Activated T-cell treated with anti-CD3 and anti-CD28 coated beads, Interleukin-2, amount 50 U/mL, for 4 hours (primary cell): ENCODE results near the gene SLC22A16. TPM values are rescaled to one million over a fixed set of nuclear protein-coding genes. Genes with fewer than 3 reads are reported as not detected.

ENCODE experiments used
- ATAC-seq, 2 donors: fragments of 200-7000 bp; cut with Tn5 transposase; one replicate each; pipeline ENCODE4 v1.10.0; 2021
- DNase-seq: peaks from one replicate; pipeline ENCODE4 v3.0.0-alpha.2; 2020
- H3K27me3 Mint-ChIP-seq: one replicate; pipeline ENCODE4 v1.8.0; 2021; ENCODE audit warnings: low read depth, mixed read lengths
- H3K36me3 Mint-ChIP-seq: one replicate; pipeline ENCODE4 v1.8.0; 2022; ENCODE audit warnings: mixed read lengths; ENCODE audit not compliant: insufficient read depth
- H3K4me1 Mint-ChIP-seq: one replicate; pipeline ENCODE4 v1.8.0; 2021; ENCODE audit warnings: low read depth, mixed read lengths
- H3K4me3 Mint-ChIP-seq: one replicate; pipeline ENCODE4 v1.8.0; 2021; ENCODE audit warnings: mild to moderate bottlenecking, moderate library complexity, mixed read lengths
- H3K9me3 Mint-ChIP-seq: one replicate; pipeline ENCODE4 v1.8.0; 2021; ENCODE audit warnings: mixed read lengths
- total RNA-seq, 3 donors: library from RNA; stranded (reverse); gene quantifications; one replicate each; pipeline ENCODE4 v1.2.1, GENCODE V29; 2021

The SLC22A16 gene
- total RNA-seq, 3 donors from 2014 or later: not detected

DNA sequence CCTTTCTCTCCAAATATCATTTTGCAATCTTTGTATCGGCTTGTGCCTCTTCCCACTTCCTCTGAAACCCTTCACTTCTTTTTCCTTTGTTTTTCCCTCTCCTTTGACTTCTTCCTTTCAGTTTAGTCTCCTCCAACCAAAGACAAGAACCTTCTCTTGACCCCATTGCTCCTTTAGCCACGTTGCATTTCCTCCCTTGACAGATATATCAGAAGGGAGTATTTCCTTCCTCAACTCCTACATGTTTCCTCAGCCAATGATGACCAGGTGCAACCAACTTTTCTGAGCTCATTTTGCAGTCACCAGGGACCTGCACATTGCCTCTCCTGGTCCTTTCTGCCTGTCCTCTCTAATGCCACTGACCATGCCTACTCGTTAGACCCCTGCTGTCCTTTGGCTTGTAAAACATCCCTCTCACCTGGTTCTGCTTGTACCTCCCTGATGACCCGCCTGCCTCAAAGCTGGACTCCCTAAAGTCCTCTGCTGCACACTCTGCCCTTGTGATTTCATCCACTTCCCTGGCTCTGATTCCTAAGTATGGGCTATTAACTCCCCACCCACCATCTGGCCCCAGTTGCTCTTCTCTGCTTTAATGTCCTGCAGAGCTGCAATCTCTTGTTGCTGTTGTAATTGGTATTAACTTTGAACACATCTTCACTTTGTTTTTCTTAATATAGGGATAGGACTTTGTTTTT is 27.4 kb downstream of the SLC22A16 start:
- no peaks in the 10 kb centered on the region for H3K36me3 Mint-ChIP-seq
- H3K27me3 Mint-ChIP-seq: peaks cover 10% of the 10 kb centered on the region
- ATAC-seq (no peak), DNase-seq (no peak)
- H3K4me3 Mint-ChIP-seq: no peak overlapping the region
- no peaks in the 10 kb centered on the region for H3K4me1 Mint-ChIP-seq
- no peaks in the 10 kb centered on the region for H3K9me3 Mint-ChIP-seq

DNA sequence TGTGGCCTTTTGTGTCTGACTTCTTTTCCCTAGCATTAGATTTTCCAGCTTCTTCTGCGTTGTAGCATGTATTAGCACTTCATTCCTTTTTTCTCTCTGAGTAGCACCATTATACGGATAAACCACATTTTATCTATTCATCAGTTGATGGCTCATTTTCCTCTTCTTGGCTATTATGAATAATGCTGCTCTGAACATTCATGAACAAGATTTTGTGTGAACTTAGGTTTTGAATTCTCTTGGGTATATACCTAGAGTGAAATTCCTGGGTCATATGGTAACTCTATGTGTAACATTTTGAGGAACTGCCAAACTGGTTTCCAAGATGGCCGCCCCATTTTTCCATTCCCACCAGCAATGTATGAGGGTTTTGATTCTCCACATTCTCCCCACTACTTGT is 28.7 kb downstream of the SLC22A16 start:
- Mint-ChIP-seq H3K4me1 (no peaks in the 10 kb centered on the region), H3K4me3 (no peak overlapping the region), H3K27me3 (peaks cover 6% of the 10 kb centered on the region), H3K36me3 (no peaks in the 10 kb centered on the region), H3K9me3 (no peaks in the 10 kb centered on the region)
- ATAC-seq: no peak
- DNase-seq: no peak

DNA sequence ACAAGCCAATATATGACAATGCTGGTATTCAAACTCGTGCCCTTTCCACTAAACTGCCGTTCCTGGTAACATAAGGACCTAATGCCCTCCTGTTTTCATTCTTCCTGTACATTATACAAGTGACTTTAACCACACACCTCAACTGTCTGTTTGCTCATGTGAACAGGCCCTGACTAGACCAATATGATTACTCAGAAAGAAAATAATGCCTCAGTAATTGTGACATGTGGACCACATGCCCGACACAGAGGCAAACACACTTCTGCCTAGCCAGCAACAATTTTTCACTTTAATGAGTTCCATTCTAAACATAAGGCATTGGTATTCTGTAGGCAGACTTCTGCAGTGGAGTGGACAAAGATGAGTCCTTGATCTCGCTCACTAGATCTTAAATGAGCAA is 30.0 kb downstream of the SLC22A16 start:
- ATAC-seq (no peak), DNase-seq (no peak)
- H3K27me3 Mint-ChIP-seq: peaks cover 3% of the 10 kb centered on the region
- no peaks in the 10 kb centered on the region for H3K36me3 Mint-ChIP-seq
- no peaks in the 10 kb centered on the region for H3K4me1 Mint-ChIP-seq
- H3K9me3 Mint-ChIP-seq: no peaks in the 10 kb centered on the region
- no peak overlapping the region for H3K4me3 Mint-ChIP-seq

DNA sequence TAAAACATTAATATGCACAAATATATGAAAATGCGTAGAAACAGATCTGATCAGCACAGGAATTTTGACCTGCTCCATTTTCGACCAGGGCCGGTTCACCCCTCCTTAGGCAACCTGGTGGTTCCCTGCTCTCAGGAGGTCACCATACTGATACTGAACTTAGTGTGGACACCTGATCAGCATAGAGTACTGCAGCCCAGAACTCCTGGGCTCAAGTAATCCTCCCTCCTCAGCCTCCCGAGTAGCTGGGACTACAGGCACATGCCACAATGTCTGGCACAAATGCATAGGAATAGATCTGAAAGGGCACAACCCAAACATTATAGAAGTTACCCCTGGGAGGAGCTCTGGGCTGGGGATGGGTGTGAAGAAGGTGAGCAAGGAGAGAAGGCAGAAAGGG is 36.4 kb downstream of the SLC22A16 start:
- H3K9me3 Mint-ChIP-seq: no peaks in the 10 kb centered on the region

DNA sequence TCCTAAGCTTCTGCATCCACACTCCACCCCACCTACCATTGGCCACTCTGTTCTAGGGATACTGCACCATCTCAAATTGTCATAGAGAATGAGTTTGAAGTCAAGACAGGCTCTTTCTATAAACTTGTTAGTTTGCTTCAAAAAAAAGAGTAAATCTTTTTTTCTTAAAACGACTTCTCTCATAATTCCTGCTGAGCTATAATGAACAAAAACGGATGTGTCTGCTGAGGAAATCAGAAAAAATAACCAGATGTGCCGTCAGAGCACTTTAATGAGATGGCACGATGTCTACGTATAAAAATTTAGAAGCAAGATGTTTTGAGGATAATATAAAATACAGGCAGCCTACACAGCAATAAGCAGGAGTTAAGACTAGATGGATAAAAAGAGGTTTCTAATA is 37.1 kb downstream of the SLC22A16 start:
- peaks cover 18% of the 10 kb centered on the region for H3K27me3 Mint-ChIP-seq
- no peaks in the 10 kb centered on the region for H3K4me1 Mint-ChIP-seq
- ATAC-seq (no peak), DNase-seq (no peak)
- H3K9me3 Mint-ChIP-seq: no peaks in the 10 kb centered on the region
- no peaks in the 10 kb centered on the region for H3K36me3 Mint-ChIP-seq
- H3K4me3 Mint-ChIP-seq: no peak overlapping the region

More for the DNA sequence above, 36.4 kb downstream of the SLC22A16 start:
- ATAC-seq (no peak), DNase-seq (no peak)
- Mint-ChIP-seq H3K4me3 (no peak overlapping the region), H3K27me3 (peaks cover 18% of the 10 kb centered on the region), H3K4me1 (no peaks in the 10 kb centered on the region), H3K36me3 (no peaks in the 10 kb centered on the region)

DNA sequence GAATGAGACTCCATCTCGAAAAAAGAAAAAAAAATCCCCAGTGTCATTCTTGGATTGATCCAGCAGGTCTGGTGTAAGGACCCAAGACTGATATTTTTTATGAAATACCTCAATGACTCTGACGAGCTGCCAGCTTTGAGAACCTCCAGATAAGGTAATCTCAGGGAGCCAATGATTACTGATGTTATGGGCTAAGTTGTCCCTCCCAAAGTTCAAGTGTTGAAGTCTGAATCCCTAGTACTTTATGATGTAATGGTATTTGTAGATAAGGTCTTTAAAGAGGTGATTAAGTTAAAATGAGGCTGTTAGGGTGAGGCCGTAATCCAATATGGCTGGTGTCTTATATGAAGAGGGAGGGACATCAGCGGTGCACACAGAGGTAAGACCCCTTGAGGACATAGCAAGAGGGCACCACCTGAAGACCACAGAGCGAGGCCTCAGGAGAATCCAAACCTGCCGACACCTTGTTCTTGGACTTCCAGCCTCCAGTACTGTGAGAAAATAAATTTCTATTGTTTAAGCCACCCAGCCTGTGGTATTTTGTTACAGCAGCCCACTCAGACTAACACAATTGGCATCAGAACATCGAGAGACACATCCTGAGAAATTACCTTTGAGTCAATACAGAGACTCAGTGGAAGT is 41.3 kb downstream of the SLC22A16 start:
- Mint-ChIP-seq H3K4me3 (no peak overlapping the region), H3K4me1 (no peaks in the 10 kb centered on the region), H3K36me3 (no peaks in the 10 kb centered on the region), H3K9me3 (no peaks in the 10 kb centered on the region), H3K27me3 (peaks cover 11% of the 10 kb centered on the region)
- ATAC-seq: no peak
- no peak for DNase-seq

DNA sequence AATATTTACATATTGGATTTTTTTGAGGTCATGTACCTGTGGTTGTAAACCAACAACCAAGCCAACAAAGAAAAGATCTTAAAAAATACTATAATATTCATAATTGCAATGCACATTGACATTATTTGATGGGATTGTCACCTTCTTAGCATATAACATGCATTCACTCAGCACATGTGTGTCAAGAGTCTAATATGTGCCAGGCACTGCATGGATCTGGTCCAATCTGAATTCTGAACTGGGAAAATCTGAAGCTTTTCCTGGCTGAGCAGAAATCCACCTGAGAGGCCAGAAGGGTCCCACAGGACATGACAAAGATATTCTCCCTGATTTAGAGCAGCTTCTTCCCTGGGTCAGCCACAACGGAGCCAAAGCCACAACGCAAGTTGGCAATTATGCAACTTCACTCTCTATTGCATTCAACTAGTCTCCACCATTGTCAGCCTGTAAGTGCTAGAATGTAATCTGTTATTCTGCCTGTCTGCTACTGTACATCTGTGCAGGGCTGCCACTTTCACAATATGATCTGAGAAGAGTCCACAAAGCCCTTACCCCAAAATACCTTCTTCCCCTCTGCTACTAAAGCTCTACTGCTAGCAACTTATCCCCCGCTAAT is 44.0 kb downstream of the SLC22A16 start:
- Mint-ChIP-seq H3K36me3 (no peaks in the 10 kb centered on the region), H3K9me3 (no peaks in the 10 kb centered on the region), H3K27me3 (peaks cover 12% of the 10 kb centered on the region), H3K4me1 (no peaks in the 10 kb centered on the region), H3K4me3 (no peak overlapping the region)
- DNase-seq (no peak), ATAC-seq (no peak)

DNA sequence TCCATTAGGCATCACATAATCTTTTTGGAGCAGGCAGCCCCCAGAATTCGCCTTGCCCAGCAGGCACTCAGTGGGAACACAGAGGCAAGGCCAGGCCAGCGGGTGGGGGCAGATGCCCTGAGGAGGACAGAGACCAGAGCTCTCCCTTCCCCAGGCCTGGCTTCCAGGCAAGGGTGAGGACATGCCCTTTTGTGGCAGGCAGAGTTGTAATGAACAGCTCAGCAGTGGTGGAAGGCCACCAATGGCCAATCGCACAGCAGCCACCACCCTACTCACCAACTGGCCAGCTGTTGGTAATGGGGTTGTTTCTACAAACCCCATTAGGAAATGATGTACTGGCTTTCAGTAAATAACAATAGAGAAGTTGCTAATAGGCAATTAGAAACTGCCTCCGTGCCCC is 45.7 kb downstream of the SLC22A16 start:
- Mint-ChIP-seq H3K4me1 (no peaks in the 10 kb centered on the region), H3K4me3 (no peak overlapping the region), H3K9me3 (no peaks in the 10 kb centered on the region), H3K27me3 (peaks cover 9% of the 10 kb centered on the region), H3K36me3 (no peaks in the 10 kb centered on the region)
- ATAC-seq (no peak), DNase-seq (no peak)

DNA sequence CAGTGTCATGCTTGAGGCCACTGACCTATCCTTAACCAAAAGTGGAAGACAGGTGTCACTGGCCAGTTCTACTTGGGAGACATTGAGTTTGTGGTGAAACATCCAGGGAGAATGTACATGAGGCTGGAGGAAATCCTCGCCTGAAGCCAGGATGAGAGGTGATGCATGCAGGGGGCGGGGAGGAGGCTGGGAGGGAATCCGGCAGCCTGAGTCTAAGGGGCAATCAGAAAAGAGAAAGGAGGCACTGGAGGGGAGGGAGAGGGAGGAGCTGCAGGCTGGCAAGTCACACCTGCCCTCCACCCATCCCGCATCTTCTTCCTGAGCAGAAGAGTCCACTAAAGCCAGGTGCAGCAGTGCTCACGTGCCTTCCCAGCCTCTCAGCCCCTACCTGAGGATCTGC is 46.2 kb downstream of the SLC22A16 start:
- ATAC-seq (no peak), DNase-seq (no peak)
- H3K36me3 Mint-ChIP-seq: no peaks in the 10 kb centered on the region
- no peaks in the 10 kb centered on the region for H3K4me1 Mint-ChIP-seq
- no peaks in the 10 kb centered on the region for H3K9me3 Mint-ChIP-seq
- no peak overlapping the region for H3K4me3 Mint-ChIP-seq
- H3K27me3 Mint-ChIP-seq: peaks cover 9% of the 10 kb centered on the region

DNA sequence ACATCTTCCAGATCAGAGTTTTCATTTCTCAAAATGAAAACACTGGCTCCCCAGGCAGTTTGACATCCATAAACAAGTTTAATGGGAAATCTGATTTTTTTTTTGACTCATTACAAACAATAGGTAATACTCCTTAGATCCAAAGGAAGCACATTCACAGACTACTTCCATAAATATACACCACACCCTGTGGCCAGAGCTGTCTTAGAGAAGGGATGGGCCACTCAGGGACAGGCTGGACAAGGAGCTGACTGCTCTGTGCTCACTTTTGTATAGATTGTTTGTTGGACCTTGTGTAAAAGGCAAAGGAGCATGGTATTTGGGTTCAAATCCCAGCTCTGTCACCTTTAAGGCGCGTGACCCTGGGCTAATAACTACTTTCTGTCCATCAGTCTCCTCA is 48.3 kb downstream of the SLC22A16 start:
- no peak for ATAC-seq

DNA sequence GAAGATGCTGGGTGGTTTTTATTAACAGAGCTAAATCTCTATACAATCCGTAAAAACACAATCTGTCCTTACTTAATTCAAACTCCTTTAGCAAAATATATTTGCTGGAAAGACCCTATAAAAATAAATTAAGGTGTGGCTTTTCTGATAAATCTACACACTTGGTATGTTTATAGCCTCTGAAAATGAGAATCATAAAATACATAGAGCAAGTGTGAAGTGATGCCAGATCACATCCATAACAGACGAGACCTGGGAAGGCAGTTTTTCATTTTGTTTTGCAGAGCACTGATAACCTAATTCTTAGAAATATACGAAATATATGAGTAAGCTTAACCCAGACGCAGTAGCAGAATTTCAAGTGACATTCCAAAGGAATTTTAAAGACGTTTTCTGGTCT is 50.6 kb downstream of the SLC22A16 start:
- DNase-seq (no peak), ATAC-seq (no peak)
- H3K27me3 Mint-ChIP-seq: peaks cover 25% of the 10 kb centered on the region
- no peaks in the 10 kb centered on the region for H3K4me1 Mint-ChIP-seq
- H3K36me3 Mint-ChIP-seq: no peaks in the 10 kb centered on the region
- peaks cover 7% of the 10 kb centered on the region for H3K9me3 Mint-ChIP-seq
- no peak overlapping the region for H3K4me3 Mint-ChIP-seq

More for the DNA sequence above, 48.3 kb downstream of the SLC22A16 start:
- no peak for DNase-seq
- Mint-ChIP-seq H3K4me1 (no peaks in the 10 kb centered on the region), H3K9me3 (no peaks in the 10 kb centered on the region), H3K36me3 (no peaks in the 10 kb centered on the region), H3K27me3 (peaks cover 14% of the 10 kb centered on the region), H3K4me3 (no peak overlapping the region)

DNA sequence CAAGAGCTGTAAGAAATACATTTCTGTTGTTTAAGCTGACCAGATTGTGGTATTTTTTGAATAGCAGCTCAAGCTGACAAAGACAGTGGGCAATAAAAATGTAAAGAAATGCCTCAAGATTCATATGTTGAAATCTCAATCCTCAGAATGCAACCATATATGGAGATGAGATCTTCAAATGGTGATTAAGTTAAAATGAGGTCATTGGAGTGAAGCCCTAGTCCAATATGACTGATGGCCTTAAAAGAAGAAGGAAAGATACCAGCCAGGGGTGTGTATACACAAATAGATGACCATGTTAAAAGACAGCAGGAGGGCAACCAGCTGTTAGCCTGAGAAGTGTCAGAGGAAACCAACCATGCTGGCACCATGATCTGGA is 54.0 kb downstream of the SLC22A16 start:
- ATAC-seq: no peak
- Mint-ChIP-seq H3K4me3 (no peak overlapping the region), H3K36me3 (no peaks in the 10 kb centered on the region), H3K9me3 (peaks cover 7% of the 10 kb centered on the region), H3K4me1 (no peaks in the 10 kb centered on the region), H3K27me3 (peaks cover 29% of the 10 kb centered on the region)
- DNase-seq: no peak

DNA sequence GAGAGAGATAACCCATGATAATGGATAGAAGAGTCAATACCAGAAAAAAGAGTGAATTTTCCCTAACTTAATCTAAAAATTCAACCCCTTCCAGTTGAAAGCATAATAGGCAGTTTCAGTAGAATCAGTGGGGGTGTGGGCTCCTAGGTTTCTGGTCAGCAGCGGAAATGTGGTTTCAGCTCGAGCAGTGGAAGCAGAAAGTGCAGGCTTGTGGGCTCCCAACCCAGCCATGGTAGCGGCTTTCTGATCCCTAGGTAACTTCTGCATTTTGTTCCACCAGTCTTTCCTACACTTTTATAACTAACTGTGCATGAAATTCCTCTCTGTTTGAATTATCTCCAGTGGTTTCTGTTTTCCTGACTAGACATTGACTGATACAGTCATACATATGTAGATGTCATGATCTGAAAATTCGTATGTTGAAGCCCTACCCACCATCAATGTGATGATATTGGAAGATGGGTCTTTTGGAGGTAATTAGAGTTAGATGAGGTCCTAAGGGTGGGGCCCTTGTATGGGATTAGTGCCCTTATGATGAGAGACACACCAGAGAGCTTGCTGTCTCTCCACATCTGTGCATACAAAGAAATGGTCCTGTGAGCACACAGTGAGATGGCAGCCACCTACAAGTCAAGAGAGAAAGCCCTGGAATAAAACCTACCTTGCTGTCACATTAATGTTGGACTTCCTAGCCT is 54.5 kb downstream of the SLC22A16 start:
- H3K4me3 Mint-ChIP-seq: no peak overlapping the region
- peaks cover 7% of the 10 kb centered on the region for H3K9me3 Mint-ChIP-seq
- H3K4me1 Mint-ChIP-seq: no peaks in the 10 kb centered on the region
- ATAC-seq: no peak
- H3K27me3 Mint-ChIP-seq: peaks cover 29% of the 10 kb centered on the region
- no peaks in the 10 kb centered on the region for H3K36me3 Mint-ChIP-seq
- no peak for DNase-seq

DNA sequence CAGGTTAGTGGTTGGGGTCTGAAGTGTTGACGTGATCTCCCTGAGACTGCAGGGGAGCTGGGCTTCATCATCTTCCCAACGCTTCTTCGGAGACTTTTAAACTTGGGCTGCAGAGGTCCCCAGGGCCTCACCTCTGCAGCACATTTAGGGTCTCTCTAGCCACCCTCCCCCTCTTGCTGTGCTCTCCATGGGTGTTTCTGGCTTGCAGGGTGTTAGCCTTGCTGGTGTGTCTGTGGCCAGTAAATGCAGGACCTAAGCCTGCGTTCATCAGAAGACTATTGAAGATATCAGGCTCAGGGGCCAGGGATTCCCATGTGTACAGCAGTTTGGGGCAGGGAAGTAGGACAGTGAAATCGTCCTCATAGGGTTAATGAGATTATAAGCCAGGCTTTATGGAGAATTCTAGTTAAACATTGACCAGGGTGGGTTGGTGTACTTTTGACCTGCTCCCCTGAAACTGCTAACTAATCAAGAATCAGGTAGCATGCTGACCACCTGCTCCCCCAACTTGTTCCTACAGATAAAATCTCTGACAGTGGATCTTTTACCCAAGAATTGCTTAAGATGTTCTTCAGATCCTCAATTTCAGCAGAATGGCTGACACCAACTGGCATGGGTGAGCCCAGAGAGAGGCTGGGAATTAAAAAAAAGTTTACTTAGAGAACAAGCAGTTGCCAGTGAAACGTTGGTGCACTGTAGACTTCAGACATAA is 57.2 kb downstream of the SLC22A16 start:
- Mint-ChIP-seq H3K27me3 (peaks cover 30% of the 10 kb centered on the region), H3K9me3 (peaks cover 7% of the 10 kb centered on the region), H3K4me1 (peaks cover 4% of the 10 kb centered on the region), H3K4me3 (no peak overlapping the region), H3K36me3 (no peaks in the 10 kb centered on the region)
- no peak for ATAC-seq
- no peak for DNase-seq
